Stomach (tissue), 9 donors: ENCODE measurements around the gene MSH5. TPM values are rescaled to one million over a fixed set of nuclear protein-coding genes. Genes with fewer than 3 reads are reported as not detected.

ENCODE experiments used
- DNase-seq, 2 donors: peaks; one replicate each; pipeline versions ENCODE4 v3.0.0 to v3.0.0-alpha.2; 2013 to 2019
- H3K27ac ChIP-seq, 5 donors: fragments of 200-600 bp in 4 of 5; sonication (generic) in 4 of 5; one replicate each; pipeline ENCODE4 v1.5.1; 2013 to 2019; ENCODE audit warnings: mild to moderate bottlenecking in 1 of 5, moderate library complexity in 1 of 5
- H3K27me3 ChIP-seq, 3 donors: fragments of 200-600 bp; sonication (generic); one replicate each; pipeline ENCODE4 v1.5.1; 2017 to 2019; ENCODE audit warnings: mixed run types in 1 of 3
- H3K36me3 ChIP-seq, 4 donors: fragments of 200-600 bp; sonication (generic); 1 replicate in 3 of 4; 2 replicates in 1 of 4; pipeline ENCODE4 v1.5.1; 2016 to 2019
- H3K4me1 ChIP-seq, 4 donors: fragments of 200-600 bp; sonication (generic); one replicate each; pipeline ENCODE4 v1.5.1; 2016 to 2019
- H3K4me3 ChIP-seq, 4 donors: fragments of 200-600 bp; sonication (generic) in 3 of 4; one replicate each; pipeline ENCODE4 v1.5.1; 2016 to 2019; ENCODE audit warnings: mild to moderate bottlenecking in 1 of 4
- H3K9me3 ChIP-seq, 4 donors: fragments of 200-600 bp; sonication (generic); one replicate each; pipeline ENCODE4 v1.5.1; 2016 to 2019
- CTCF ChIP-seq, 7 experiments: fragments of 450-650 bp in 4 of 7; fragments of 200-600 bp in 3 of 7; sonication (generic) in 3 of 7; IDR thresholded peaks; one replicate each; pipeline ENCODE4 v1.5.1; 2016 to 2019; ENCODE audit warnings: antibody characterized with exemption in 7 of 7, control low read depth in 2 of 7, mild to moderate bottlenecking in 1 of 7
- EP300 ChIP-seq: sonication (generic); formaldehyde crosslinking; IDR thresholded peaks from one replicate; pipeline ENCODE4 v1.6.1; 2017; ENCODE audit warnings: antibody characterized with exemption
- POLR2A ChIP-seq, 4 donors: fragments of 450-650 bp; IDR thresholded peaks; one replicate each; pipeline ENCODE4 v1.6.1; 2016; ENCODE audit warnings: antibody characterized with exemption in 4 of 4, control low read depth in 2 of 4, mild to moderate bottlenecking in 1 of 4, moderate library complexity in 1 of 4
- POLR2AphosphoS5 ChIP-seq, 3 donors: sonication (generic); formaldehyde crosslinking; IDR thresholded peaks; one replicate each; pipeline ENCODE4 v1.6.1; 2016; ENCODE audit warnings: antibody characterized with exemption in 3 of 3
- WGBS, 5 donors: extraction: QIAGEN DNeasy Blood & Tissue Kit in 3 of 5; methylation state at CpG; one replicate each; pipeline versions ENCODE4 v1.1.5 to v1.1.7; 2013 to 2018; 5-methylcytosine and 5-hydroxymethylcytosine counted together
- intact Hi-C: fragments of 100-400 bp; cut with DNase I; formaldehyde crosslinking; loops from one replicate; pipeline ENCODE4 v1.15.1; 2023; ENCODE audit warnings: low total_unique reads
- polyA plus RNA-seq, 3 donors: library from polyadenylated mRNA; stranded (reverse); fragments of 200-250 nt; gene quantifications; one replicate each; pipeline ENCODE4 v1.2.3, GENCODE V29; 2013
- total RNA-seq, 5 donors: library from RNA; depleted of rRNA; stranded (reverse); fragments of >200 nt; gene quantifications; one replicate each; pipeline versions ENCODE4 v1.1.0 to v1.2.3, GENCODE V29; 2014 to 2016
- donor health status: healthy with polysubstance abuse.
- donor health status: Bipolar disorder and iron deficiency.
- donor health status: healthy.

MSH5 gene
- total and polyA plus RNA-seq, 8 donors, result 2.9 to 66.4 (median 10.9) TPM

- intact Hi-C loops, result no loop called here
- Histone ChIP-seq H3K9me3 (no peaks in the 10 kb centered on the region), H3K4me3 (peak overlapping the region; percentile 61 to 91 (median 82)), H3K4me1 (peaks cover 39 to 85% (median 59%) of the 10 kb centered on the region in 4 donors), H3K27me3 (no peaks in the 10 kb centered on the region), H3K27ac (peak overlapping the region; percentile 93 to 96 (median 95)), H3K36me3 (peaks cover 46 to 74% (median 68%) of the 10 kb centered on the region in 4 donors)
- TF ChIP-seq POLR2AphosphoS5 (IDR thresholded peaks at IDR 0.05) (peak; percentile 37 to 63 (median 59)), CTCF (IDR thresholded peaks at IDR 0.05) (no peak), EP300 (no peak), POLR2A (IDR thresholded peaks at IDR 0.05) (peak in 1 of 4 donors; percentile 6)
- peak; percentile 83 to 97 for DNase-seq
- 1 to 8% (median 1%) methylated on average over 22 to 46 of the region's 46 CpGs for WGBS, 5 donors
These were observed 9.7 kb upstream of the MSH5 start for GRCh38 chr6:31729979-31730630.

- TF ChIP-seq CTCF (IDR thresholded peaks at IDR 0.05) (no peak), EP300 (no peak), POLR2A (IDR thresholded peaks at IDR 0.05) (no peak), POLR2AphosphoS5 (IDR thresholded peaks at IDR 0.05) (no peak)
- H3K27me3 ChIP-seq, result no peaks in the 10 kb centered on the region
- H3K4me3 ChIP-seq, result peak overlapping the region; percentile 61 to 91 (median 82)
- peaks cover 39 to 85% (median 59%) of the 10 kb centered on the region in 4 donors for H3K4me1 ChIP-seq
- peak in 1 of 2 donors; percentile 27 for DNase-seq
- peaks cover 46 to 71% (median 65%) of the 10 kb centered on the region in 4 donors for H3K36me3 ChIP-seq
- intact Hi-C loops, result no loop called here
- no peaks in the 10 kb centered on the region for H3K9me3 ChIP-seq
- WGBS, 5 donors, result 83 to 88% (median 86%) methylated on average over 11 of the region's 11 CpGs
- peak overlapping the region; percentile 93 to 96 (median 95) for H3K27ac ChIP-seq
These were observed 9.1 kb upstream of the MSH5 start for GRCh38 chr6:31730631-31731086.

- no peak for TF ChIP-seq POLR2A (IDR thresholded peaks at IDR 0.05)
- no peak for TF ChIP-seq EP300
- TF ChIP-seq POLR2AphosphoS5 (IDR thresholded peaks at IDR 0.05), result no peak
- no peak for TF ChIP-seq CTCF (IDR thresholded peaks at IDR 0.05)
- Histone ChIP-seq H3K27ac (peak overlapping the region in 4 of 5 donors; percentile 15 to 96 (median 96)), H3K36me3 (peaks cover 40 to 57% (median 51%) of the 10 kb centered on the region in 4 donors), H3K4me3 (no peak overlapping the region), H3K4me1 (peaks cover 46 to 80% (median 66%) of the 10 kb centered on the region in 4 donors), H3K9me3 (no peaks in the 10 kb centered on the region), H3K27me3 (no peaks in the 10 kb centered on the region)
- no peak for DNase-seq
- WGBS, 5 donors, result 49 to 70% (median 60%) methylated on average over 3 of the region's 3 CpGs
- intact Hi-C loops, result no loop called here
These were observed 7.8 kb upstream of the MSH5 start for GRCh38 chr6:31732029-31732428.

GRCh38 chr6:31733734-31734133, 6.1 kb upstream of the MSH5 start:
- Histone ChIP-seq H3K27me3 (no peaks in the 10 kb centered on the region), H3K36me3 (peaks cover 36 to 41% (median 40%) of the 10 kb centered on the region in 4 donors), H3K27ac (peak overlapping the region; percentile 94 to 97 (median 95)), H3K4me1 (peaks cover 51 to 80% (median 70%) of the 10 kb centered on the region in 4 donors), H3K9me3 (no peaks in the 10 kb centered on the region), H3K4me3 (peak overlapping the region in 3 of 4 donors; percentile 72 to 85 (median 78))
- intact Hi-C loops, result no loop called here
- no peak for DNase-seq
- 62 to 77% (median 66%) methylated on average over 4 of the region's 4 CpGs for WGBS, 5 donors
- TF ChIP-seq CTCF (IDR thresholded peaks at IDR 0.05), result no peak
- no peak for TF ChIP-seq POLR2AphosphoS5 (IDR thresholded peaks at IDR 0.05)
- TF ChIP-seq EP300, result no peak
- TF ChIP-seq POLR2A (IDR thresholded peaks at IDR 0.05), result no peak
